GM19397 (cell line): Measurements from ENCODE around the gene BEGAIN.

Experiments used
- ATAC-seq: cut with Tn5 transposase; IDR thresholded peaks from one replicate; pipeline ENCODE4 v1.9.1; 2021; ENCODE audit warnings: mild to moderate bottlenecking, moderate library complexity; ENCODE audit not compliant: unreplicated experiment

Gene BEGAIN

DNA sequence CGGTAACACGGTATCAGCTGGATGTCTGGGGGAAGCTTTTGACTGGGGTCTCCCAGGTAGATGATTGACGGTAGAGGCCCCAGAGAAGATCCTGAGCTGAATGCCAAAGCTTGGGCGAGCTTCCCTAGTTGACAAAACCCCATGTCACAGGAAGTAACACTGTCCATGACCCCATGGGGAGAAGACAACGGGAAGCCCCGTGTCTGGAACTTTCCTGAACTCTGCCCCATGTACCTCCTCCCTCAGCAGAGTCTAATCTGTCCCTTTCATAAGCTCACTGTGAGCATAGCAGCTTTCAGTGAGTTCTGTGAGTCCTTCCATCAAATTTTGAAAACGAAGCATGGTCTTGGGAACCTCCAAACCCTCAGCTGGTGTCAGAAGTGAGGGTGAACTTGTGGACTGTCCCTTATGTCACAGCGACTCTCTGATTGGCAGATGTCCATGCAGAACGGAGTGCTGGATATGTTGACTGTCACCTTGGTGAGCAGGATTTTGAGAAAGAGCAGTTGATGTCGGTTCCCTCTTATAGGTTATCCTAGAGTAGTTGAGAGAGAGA is 29.7 kb upstream of the BEGAIN start:
- no peak for ATAC-seq

DNA sequence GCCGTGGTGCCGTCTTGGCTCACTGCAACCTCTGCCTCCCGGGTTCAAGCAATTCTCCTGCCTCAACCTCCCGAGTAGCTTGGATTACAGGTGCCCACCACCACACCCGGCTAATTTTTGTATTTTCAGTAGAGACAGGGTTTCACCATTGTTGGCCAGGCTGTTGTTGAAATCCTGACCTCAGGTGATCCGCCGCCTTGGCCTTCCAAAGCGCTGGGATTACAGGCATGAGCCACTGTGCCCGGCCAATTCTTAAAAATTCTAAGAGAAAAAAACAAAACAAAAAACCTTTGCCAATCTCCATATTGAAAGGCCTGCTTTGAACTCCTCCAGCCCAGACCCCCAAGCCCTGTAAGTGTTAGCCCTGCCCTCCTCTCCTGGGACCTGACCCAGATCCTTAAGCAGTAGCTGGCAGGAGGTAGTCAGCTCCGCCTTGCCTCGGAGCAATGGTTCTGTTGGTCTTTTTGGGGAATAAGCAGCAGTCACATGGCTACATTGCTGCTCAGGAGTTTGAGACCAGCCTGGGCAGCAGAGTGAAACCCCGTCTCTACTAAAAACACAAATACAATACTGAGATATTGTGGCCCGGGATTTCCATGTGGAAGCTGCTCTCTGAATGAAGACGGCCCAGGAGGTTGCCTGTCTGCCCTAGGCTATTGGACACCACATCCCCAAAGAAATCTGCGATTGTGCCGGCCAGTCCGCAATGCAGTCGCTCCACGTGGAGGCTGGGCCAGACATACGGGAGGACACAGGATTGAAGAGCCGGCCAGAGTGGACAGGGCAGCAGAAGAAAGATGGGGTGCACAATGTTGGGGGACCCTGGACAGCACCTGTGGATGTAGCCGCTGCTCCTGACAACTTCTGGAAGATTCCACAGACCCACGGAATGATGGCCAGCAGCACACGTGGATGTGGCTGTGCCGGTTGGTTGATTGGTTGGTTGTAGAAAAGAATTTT is 28.8 kb upstream of the BEGAIN start:
- no peak for ATAC-seq

DNA sequence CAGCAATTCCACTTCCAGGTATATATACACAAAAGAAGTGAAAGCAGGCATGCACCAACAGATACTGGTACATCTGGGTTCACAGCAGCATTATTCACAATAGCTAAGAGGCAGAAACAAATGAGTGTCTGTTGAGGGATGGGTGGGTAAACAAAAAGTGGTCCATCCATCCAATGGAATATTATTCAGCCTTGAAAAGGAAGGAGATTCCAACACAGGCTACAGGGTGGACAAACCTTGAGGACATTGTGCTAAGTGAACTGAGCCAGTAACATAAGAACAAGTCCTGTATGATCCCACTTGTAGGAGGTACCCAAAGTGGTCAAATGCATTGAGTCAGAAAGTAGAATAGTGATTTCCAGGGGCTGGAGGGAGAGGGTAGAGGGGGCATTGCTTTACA is 27.6 kb upstream of the BEGAIN start:
- no peak for ATAC-seq

DNA sequence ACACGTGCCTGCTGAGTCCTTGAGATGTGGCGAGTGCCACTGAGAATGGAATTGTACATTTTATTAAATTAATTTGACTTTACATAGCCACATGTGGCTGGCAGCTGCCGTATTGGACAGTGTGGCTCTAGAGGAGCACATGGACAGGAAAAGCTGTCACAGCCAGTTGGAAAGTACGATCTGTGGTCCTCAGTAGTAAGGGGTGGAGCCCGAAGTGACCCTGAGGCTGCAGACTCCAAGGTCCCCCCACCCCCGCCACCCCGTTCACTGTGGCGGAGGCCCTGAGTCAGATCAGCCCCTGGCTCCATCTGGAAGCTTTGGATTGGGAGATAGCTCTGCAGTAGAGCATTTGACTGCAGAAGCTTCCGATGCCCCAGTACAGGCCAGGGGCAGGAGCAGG is 25.8 kb upstream of the BEGAIN start:
- no peak for ATAC-seq

DNA sequence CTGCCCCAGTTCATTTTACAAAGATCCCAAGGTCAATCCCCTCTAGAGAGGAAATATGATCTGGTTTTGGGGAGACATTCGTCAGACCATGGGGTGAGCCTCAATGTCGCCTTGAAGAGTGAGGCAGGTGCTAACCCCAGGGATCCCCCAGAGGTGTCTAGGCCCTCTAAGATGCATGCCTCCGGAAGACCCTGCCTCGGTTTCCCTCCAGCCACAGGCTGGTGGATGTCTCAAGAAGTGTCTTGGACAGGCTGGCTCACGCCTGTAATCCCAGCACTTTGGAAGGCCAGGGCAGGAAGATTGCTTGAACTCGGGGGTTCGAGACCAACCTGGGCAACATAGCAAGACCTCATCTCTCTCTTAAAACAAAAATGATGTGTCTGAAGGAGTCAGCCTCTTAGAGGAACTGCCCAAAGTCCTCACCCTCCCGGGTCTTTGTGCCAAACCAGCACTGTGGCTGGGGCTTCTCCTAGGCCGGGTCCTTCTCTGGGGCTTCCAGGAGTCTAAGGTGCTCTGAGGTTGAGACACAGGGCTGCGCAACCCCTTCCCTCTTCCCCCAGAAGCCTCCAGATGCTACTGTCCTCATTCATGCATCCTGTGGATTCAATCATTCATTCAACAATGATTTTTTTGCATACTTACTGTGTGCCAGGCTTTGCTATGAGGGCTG is 24.7 kb upstream of the BEGAIN start:
- ATAC-seq = no peak

- no peak for ATAC-seq
Measured at GRCh38 chr14:100610511-100611217, 23.4 kb upstream of the BEGAIN start.

DNA sequence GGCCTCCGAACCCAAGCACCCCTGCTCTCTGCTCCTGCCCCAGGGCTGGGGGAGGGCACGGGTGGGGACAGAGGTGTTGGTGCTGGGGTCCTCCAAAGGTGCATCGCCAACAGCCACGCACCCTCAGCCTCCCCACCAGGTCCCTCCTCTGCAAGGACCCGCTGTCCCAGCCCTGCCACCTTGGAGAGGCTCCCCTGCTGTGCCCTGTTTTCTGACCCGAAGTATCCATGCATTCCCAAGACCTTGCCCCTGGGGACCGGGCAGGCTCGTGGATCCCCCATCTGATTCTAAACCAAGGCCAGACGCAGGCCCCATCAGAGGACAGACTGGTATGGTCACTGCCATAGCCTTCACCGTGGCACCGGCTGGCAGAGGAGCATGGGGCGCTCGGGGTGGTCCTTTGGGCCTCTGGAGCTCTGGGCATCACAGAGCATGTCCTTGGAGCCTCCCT is 22.7 kb upstream of the BEGAIN start:
- ATAC-seq = no peak

DNA sequence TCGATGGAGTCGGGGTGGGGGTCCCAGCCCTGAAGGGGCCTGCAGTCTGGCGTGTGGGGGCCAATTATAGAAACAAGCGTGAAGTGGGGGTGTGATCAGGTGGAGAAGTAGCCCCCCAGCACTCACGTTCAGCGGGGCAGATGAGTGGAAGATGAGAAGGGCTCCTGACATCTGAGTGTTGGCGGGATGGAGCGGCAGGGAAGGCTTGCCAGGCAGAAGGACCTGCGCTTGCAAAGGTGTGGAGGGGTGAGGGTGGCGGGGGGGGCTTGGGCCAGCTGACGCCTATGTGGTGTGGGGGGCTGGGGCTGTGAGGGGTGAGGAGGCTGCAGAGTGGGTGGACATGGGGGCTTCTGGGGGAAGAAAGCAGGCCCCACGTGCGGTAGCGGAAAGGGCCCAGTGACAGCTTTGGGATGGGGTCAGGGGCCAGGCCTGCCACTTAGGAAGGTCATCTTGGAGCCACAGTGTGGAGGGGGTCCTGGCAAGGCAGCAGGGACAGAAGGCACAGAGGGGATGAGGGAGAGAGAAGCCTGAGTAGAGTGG is 22.2 kb upstream of the BEGAIN start:
- ATAC-seq = no peak

- ATAC-seq = no peak
Measured at GRCh38 chr14:100608586-100609330, 21.5 kb upstream of the BEGAIN start.

DNA sequence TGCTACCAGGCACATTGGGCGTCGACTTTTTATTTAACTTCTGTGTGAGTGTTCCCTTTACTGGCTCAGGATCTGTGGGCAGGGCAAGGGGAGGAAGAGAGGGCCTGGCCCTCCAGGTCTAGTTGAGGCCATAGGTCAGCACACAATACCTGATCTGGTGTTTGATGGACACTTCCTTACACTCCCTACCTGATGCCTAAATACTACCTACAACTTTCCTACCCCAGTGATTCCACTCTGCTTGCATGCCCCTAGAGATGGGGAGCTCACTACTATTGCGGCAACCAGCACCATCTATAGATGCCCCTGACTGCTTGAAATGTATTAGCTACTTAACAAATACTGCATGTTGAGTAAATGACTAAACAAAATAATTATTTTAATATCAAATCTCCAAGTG is 20.8 kb upstream of the BEGAIN start:
- ATAC-seq = no peak

DNA sequence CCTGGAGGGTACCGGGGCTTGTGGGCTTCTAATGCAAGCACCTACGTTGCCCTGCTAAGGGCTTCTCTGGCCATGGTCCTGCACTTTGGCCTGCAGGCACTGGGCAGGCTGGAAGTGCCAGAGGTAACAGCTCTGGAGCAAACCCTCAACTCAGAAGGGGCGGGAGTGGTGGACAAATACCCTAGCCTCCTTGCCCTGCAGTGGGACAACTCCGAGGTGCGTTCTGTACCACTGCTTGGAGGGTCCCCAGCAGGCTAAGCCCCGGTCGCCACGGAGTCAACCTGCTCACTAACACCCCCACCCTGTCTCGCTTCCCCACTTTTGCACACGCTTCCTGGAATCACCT is 20.4 kb upstream of the BEGAIN start:
- ATAC-seq = no peak

DNA sequence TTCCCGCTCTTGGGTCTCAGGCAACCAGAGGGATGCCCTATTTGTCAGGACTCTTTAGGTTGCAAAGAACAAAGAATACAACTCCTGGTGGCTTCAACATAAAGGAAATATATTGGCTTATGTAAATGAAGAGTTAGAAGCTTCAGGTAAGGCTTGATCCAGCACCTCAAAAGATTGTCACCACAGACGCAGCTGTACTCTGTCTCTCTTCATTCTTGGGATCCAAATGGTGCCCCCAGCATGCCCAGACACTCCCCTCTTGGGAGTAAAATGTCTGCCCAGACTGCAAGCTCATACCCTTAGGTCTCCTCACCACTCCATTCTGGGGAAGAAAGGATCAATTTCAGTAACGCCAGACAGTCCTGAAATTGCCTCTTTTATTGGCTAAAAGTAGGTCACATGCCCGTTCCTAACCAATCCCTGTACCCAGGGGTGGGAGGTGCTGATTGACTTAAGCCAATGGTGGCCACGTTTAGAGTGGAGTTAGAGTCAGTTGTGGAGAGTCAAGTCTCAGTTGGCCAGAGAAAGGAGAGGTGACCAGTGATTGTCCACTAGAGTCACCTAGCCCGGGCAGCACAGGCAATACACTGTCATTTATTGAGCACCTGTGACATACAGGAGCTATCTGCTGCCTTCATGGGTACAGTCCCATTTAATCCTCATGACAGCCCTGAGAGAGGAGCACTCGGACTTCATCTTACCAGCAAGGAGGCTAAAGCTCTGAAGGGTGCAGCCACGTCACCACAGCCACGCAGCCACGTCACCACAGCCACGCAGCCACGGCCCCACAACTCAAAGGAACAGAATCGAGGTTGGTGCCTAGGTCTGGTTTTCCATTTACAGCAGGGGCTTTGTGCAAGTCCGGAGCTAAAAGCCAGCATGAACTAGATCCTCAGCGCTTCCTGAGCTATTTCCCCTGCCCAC is 19.7 kb upstream of the BEGAIN start:
- no peak for ATAC-seq

DNA sequence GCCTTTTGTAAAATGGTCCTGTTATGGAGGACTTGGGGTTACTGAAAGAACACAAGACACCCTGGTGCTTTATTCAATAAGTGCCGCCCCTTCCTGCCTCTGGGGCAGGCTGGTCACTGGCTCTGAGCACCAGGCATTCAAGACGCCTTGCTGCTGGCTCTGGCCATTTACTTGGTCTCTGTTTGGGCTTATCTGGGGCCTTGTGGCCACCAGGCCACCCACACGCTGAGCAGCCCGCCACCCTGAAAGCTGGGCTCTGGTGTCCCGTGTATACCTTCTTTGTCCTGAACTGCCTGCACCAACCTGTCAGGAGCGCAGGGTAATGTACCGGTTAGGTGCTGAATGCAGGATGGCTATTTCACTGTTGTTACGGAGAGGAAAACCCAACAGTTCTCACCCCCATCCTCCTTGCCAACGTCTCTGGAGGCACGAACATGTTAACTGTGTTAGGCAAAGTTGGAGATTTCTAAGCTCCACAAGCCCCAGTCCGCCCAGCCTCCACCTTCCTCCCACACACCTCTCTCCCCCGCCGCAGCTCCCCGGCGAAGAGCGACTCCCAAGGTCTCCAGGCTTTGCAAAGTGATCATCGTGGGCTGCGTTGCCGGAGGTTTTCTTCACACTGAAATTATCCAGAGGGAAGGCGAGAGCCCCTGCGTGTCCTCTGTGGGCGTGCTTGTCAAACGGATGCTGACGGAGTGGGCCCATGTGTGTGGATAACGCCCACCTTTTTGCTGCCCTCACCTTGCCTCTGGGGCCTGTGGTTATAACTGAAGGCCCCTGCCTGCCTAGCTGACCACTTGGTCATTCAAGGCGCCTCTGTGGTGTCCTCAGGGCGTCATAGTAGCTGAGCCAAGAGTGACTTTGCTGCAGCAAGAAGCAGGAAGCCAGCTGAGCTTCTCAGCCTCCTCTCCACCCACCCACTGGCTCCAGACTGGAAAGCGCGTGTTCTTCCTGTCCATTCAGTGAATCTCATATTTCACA is 18.8 kb upstream of the BEGAIN start:
- ATAC-seq = no peak

GRCh38 chr14:100605230-100605629 is 18.0 kb upstream of the BEGAIN start:
- no peak for ATAC-seq

DNA sequence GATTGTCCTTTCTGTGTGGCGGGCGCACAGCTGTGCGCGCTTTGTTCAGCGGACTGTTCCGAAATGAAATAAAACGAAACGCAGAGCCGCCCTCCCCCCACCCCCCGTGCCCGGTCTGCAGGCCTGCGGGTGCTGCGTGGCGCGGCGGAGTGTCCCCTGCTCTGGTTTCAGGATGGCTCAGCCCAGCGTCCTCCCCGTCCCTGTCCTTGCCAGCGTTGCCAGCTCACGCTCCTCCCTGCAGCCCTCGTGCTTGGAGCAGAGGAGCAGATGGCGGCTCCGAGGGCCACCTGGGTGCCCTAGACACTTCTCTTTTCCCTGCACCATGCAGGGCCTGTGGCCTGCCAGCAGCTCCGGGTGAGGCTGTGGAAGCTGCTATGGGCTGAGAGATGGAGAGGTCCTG is 17.5 kb upstream of the BEGAIN start:
- ATAC-seq = no peak

DNA sequence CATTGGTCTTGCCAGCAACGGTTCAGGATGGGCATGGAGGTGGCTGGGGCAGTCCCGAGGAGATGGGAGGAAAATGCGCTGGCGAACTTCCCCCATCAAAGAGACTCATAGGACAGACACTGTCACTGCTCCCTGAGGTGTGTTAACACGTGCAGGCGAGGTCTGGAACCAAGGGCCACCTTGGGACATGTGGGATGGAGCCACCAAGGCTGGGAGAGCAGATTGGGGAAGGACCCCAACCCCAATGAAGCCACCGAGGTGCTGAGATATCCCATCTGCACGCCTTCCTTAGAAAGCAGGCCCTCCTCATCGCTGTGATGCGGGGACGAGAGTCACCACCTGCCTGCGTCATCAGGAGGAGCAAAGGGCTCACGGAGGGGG is 16.9 kb upstream of the BEGAIN start:
- ATAC-seq = no peak

DNA sequence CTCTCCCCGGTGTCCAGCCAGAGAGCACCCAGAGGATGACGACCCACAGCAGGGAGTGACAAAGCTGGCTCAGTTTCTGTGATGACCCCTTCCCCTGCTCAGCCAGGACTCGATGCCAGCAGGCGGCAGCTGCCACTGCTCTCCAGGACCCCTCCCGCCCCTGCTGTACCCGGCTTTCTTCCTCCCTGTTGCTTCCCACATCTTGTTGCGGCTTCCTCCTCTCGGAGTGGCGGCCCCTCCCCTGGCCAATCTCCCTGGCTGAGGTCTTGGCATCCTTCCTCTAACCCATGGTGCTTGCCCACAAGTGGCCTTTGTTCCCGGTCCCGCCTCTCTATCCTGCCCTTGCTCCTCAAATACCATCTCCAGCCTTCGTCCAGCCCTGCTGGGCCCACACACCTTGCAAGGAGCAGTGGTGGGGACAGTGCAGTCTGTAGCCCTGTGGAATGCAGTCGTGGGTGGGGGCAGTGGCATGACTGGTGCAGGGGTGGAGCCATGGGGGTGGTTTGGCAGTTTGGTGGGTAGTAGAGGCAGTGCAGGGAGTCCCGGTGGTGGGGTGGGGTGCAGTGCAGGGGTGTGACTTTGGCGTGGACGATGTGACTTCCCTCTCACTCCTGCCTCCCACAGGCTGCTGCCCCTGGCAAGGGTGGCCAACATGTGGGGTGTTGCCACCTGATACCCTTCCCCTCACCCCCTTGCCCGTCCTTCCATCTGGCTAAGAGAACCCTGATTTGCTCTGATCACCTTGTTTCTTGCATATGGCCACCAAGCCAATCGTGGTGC is 16.3 kb upstream of the BEGAIN start:
- ATAC-seq = no peak
